GM12865 (cell line): ENCODE measurements around the gene TSEN15.
"Not testable (repeated sequence)": the region's sequence is repeated elsewhere in the genome, so short reads cannot be mapped to it uniquely, and the experiment has no call there.

Source experiments
- DNase-seq: peaks from one replicate; pipeline ENCODE4 v3.0.0; 2010; ENCODE audit warnings: low read depth
- H3K4me3 ChIP-seq: 2 replicates; pipeline ENCODE4 v1.5.1; 2011; ENCODE audit warnings: mild to moderate bottlenecking, low read depth, low read length, control low read depth
- CTCF ChIP-seq: IDR thresholded peaks from 2 replicates; pipeline ENCODE4 v1.5.1; 2011; ENCODE audit warnings: low read length, control low read depth, low read depth, inconsistent platforms; ENCODE audit not compliant: insufficient read depth; ENCODE audit errors: missing control alignments

The TSEN15 gene

DNA sequence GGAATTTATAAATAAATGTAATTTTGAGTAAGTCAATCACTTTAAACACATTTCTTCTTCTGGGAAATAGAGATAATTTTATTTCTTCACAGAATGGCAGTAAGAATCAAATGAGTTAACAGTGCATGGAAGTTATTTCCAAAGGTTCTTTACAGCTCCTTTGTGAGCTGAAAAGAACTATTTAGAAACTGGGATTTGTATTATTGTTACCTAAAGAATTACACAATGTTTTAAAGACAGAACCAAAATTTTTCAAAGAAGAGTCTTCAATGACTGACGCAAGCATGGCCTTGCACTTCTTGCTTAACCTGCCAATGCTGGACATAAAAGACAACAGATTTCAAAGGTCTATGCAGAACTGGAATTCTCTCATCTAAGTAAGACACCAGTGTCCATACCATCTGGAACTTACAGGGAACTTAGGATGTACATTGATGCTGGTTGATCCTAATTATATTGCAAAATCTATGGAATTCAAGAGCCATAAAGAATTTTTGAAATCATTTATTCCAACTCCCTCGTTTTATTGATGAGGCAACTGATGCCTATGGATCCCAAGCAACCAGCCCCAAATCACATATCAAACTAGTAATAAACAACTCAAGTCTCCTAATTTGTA is 16.7 kb upstream of the TSEN15 start:
- no peak for TF ChIP-seq CTCF
- no peak overlapping the region for H3K4me3 ChIP-seq
- no peak for DNase-seq

GRCh38 chr1:184035719-184036516 is 15.6 kb upstream of the TSEN15 start:
- H3K4me3 ChIP-seq, result peak overlapping the region; percentile 68; the same call in 1 of the 2 replicates
- no peak for DNase-seq
- no peak for TF ChIP-seq CTCF

- DNase-seq, result no peak
Observed at GRCh38 chr1:184036517-184036949, 15.0 kb upstream of the TSEN15 start.

DNA sequence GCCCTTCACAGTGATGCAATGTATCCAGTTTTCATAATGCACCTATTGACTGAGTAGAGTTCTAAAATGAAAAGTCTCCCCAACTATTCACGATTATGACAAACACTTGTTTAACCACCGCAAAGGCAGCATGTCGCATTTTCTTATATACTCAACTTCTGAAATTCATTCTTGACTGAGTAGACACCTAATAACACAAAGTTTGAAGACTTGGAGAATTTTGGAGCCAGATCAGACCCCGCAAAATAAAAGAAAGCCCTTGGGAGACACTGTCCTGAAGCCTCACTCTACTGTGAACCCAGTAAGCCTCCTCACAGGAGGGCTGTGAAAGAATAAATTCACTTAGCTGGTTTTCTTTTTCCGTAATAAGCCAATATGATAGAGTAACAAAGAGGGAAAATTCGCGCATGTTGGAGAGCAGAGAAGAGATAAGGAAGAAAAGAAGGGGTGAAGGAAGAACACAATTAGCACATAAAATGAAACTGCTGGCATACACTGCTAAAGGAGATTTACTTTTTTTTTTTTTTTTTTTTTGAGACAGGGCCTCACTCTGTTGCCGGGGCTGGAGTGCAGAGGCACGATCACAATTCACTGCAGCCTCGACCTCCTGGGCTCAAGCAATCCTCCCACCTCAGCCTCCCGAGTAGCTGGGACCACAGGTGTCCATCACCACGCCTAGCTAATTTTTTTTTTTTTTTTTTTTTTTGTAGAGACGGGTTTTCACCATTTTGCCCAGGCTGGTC is 13.5 kb upstream of the TSEN15 start:
- DNase-seq, result no peak
- TF ChIP-seq CTCF, result no peak
- H3K4me3 ChIP-seq, result peak overlapping the region; percentile 68

More at GRCh38 chr1:184036517-184036949, 15.0 kb upstream of the TSEN15 start:
- H3K4me3 ChIP-seq, result peak overlapping the region; percentile 68
- no peak for TF ChIP-seq CTCF

DNA sequence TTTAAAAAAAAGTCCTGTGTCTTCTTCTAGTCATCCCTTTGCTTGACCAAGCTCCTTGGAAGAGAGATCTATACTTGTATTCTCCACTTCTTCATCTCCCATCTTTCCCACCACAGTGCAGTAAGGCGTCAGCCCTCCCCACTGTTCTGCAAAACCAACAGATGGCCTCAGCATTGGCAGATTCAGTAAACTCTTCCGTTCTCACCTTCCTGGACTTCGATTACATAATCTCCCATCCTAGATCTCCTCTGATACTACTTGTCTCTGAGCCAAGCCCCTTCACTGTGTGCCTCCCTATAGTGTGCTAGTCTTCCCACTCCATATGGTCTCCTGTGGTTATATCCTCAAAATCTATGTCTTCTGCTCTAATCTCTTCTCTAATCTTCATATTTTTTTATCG is 12.4 kb upstream of the TSEN15 start:
- H3K4me3 ChIP-seq, result no peak overlapping the region
- no peak for TF ChIP-seq CTCF

GRCh38 chr1:184041731-184042130 is 9.8 kb upstream of the TSEN15 start:
- no peak for TF ChIP-seq CTCF
- no peak for DNase-seq
- H3K4me3 ChIP-seq, result no peak overlapping the region

More for the DNA sequence above, 12.4 kb upstream of the TSEN15 start:
- no peak for DNase-seq

GRCh38 chr1:184043315-184043714 is 8.2 kb upstream of the TSEN15 start:
- DNase-seq, H3K4me3 ChIP-seq: not testable (repeated sequence)
